Lower lobe of right lung (tissue), 2 donors: Measurements from ENCODE around the gene TESK1. TPM values are rescaled to one million over a fixed set of nuclear protein-coding genes. Genes with fewer than 3 reads are reported as not detected.
"Not testable (repeated sequence)": the region's sequence is repeated elsewhere in the genome, so short reads cannot be mapped to it uniquely, and the experiment has no call there.

Experiments used
- ATAC-seq, 2 donors: fragments of 200-7000 bp; cut with Tn5 transposase; one replicate each; pipeline ENCODE4 v1.9.1; 2020 to 2022; ENCODE audit warnings: mild to moderate bottlenecking in 2 of 2, moderate library complexity in 2 of 2
- DNase-seq: peaks from one replicate; pipeline ENCODE4 v3.0.0-alpha.2; 2020
- H3K27ac ChIP-seq: fragments of 200-600 bp; one replicate; pipeline ENCODE4 v1.8.0; 2022
- H3K27me3 ChIP-seq: fragments of 200-600 bp; one replicate; pipeline ENCODE4 v1.8.0; 2022; ENCODE audit warnings: low read depth
- H3K36me3 ChIP-seq: fragments of 200-600 bp; one replicate; pipeline ENCODE4 v1.8.0; 2022; ENCODE audit warnings: mild to moderate bottlenecking
- H3K4me1 ChIP-seq: fragments of 200-600 bp; one replicate; pipeline ENCODE4 v1.8.0; 2022
- H3K4me3 ChIP-seq: fragments of 200-600 bp; one replicate; pipeline ENCODE4 v1.8.0; 2022; ENCODE audit warnings: mild to moderate bottlenecking
- H3K9me3 ChIP-seq: fragments of 200-600 bp; one replicate; pipeline ENCODE4 v1.8.0; 2022
- intact Hi-C: fragments of 100-400 bp; cut with DNase I; formaldehyde crosslinking; loops from one replicate; pipeline ENCODE4 v1.11.0; 2022
- total RNA-seq: library from RNA; stranded (reverse); fragmentation: NEBNext Ultra II Directional; extraction: Animal tissue kit (Norgen Biotek cat#: 25700); gene quantifications from one replicate; pipeline ENCODE4 v1.2.1, GENCODE V29; 2021
- TF ChIP-seq, protein P1 (sequence below): fragments of 200-600 bp; IDR thresholded peaks from one replicate; pipeline ENCODE4 v1.8.0; 2022; ENCODE audit warnings: antibody characterized with exemption, mild to moderate bottlenecking
- donor health status: DM: no; HTN: yes; CAD: no; lungs with severe emphysema.

Gene TESK1
- total RNA-seq, 1 donor from 2014 or later = 44.0 TPM

DNA sequence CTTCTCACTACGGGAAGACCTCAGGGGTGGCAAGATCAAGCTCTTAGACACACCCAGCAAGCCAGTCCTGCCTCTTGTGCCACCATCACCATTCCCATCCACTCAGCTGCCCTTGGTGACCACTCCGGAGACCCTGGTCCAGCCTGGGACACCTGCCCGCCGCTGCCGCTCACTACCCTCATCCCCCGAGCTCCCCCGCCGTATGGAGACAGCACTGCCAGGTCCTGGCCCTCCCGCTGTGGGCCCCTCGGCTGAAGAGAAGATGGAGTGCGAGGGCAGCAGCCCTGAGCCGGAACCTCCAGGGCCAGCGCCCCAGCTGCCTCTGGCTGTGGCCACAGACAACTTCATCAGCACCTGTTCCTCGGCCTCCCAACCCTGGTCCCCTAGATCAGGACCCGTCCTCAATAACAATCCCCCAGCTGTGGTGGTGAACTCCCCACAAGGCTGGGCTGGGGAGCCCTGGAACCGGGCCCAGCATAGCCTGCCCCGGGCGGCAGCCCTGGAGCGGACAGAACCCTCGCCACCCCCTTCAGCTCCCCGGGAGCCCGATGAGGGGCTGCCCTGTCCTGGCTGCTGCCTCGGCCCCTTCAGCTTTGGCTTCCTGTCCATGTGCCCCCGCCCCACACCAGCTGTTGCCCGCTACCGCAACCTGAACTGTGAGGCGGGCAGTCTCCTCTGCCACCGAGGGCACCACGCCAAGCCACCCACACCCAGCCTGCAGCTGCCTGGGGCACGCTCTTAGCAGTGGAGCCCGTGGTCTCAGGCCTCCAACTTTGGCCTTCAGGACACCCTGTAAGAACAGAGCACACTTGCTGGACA lies 4.1 kb downstream of the TESK1 start:
- intact Hi-C loops = no loop called here
- peaks cover 19% of the 10 kb centered on the region for H3K4me1 ChIP-seq
- no peak overlapping the region for H3K27ac ChIP-seq
- DNase-seq = no peak
- H3K36me3 ChIP-seq = peaks cover 32% of the 10 kb centered on the region
- H3K9me3 ChIP-seq = no peaks in the 10 kb centered on the region
- no peak overlapping the region for H3K4me3 ChIP-seq
- ATAC-seq = no peak
- no peaks in the 10 kb centered on the region for H3K27me3 ChIP-seq
- TF ChIP-seq, protein P1, sequence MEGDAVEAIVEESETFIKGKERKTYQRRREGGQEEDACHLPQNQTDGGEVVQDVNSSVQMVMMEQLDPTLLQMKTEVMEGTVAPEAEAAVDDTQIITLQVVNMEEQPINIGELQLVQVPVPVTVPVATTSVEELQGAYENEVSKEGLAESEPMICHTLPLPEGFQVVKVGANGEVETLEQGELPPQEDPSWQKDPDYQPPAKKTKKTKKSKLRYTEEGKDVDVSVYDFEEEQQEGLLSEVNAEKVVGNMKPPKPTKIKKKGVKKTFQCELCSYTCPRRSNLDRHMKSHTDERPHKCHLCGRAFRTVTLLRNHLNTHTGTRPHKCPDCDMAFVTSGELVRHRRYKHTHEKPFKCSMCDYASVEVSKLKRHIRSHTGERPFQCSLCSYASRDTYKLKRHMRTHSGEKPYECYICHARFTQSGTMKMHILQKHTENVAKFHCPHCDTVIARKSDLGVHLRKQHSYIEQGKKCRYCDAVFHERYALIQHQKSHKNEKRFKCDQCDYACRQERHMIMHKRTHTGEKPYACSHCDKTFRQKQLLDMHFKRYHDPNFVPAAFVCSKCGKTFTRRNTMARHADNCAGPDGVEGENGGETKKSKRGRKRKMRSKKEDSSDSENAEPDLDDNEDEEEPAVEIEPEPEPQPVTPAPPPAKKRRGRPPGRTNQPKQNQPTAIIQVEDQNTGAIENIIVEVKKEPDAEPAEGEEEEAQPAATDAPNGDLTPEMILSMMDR = no peak

DNA sequence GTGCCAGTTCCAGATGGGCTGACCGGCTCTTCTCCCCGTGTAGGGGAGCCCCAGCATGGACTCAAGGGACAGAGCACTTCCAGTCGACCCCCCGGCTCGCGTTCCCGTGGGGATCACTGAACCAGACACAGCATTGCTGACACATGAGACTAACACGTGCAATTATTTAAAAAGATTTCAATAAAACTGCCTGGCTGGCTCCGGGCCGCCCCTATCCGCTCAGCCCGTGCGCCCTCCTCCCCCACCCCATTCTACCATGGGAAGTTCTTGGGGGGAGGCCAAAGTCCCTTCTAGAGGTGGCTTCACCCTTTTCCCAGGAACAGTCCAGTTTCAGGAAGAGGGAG lies 4.7 kb downstream of the TESK1 start:
- peaks cover 19% of the 10 kb centered on the region for H3K4me1 ChIP-seq
- no peak overlapping the region for H3K4me3 ChIP-seq
- H3K27ac ChIP-seq = no peak overlapping the region
- no peak for ATAC-seq
- TF ChIP-seq, protein P1 = no peak
- no peaks in the 10 kb centered on the region for H3K9me3 ChIP-seq
- intact Hi-C loops = no loop called here
- no peak for DNase-seq
- H3K27me3 ChIP-seq = no peaks in the 10 kb centered on the region
- peaks cover 32% of the 10 kb centered on the region for H3K36me3 ChIP-seq

DNA sequence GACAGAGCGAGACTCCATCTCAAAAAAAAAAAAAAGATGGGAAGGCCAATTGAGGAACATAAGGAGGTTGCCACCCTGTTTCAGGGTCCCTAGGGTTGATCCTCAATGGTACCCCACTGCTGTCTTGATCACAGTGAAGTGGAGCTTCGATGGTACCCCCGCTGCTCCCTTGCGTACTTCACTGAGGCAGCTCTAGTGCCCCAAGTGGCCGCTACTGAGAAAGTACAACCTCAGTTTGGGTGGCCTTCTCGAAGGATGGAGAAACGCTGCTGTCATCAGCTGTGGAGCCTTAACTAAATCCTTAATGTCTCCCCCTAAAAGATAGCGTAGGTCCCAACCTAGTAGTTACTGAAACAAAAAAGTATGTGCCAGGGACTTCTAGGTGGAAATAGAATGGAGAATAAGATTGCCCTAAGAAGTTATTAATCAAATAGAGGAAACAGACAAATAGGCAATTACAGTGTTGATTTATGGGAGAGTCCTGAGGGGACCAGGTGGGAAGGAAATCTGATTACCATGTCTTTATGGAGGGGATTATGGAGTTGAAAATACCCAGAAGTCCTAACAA lies 6.3 kb downstream of the TESK1 start:
- DNase-seq (no peak), ATAC-seq (peak; percentile 40 to 72)
- Histone ChIP-seq H3K4me1 (peaks cover 14% of the 10 kb centered on the region), H3K36me3 (peaks cover 32% of the 10 kb centered on the region), H3K27me3 (no peaks in the 10 kb centered on the region), H3K4me3 (no peak overlapping the region), H3K27ac (no peak overlapping the region), H3K9me3 (no peaks in the 10 kb centered on the region)
- intact Hi-C loops = no loop called here
- TF ChIP-seq, protein P1 = peak; percentile 60

DNA sequence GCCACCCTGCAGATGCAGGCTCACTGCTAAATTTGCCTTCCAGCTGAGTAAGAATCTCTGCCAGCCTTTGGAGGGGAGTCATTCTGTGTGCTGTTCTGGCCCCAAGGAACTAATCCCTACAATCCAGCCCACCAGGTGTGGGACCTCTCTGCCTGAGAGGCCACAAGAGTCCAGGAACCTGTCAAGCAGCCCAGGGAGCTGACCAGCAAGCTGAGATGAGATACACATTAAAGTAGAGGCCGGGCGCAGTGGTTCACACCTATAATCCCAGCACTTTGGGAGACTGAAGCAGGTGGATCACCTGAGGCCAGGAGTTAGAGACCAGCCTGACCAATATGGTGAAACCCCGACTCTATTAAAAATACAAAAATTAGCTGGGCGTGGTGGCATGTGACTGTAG lies 7.0 kb downstream of the TESK1 start:
- H3K4me1 ChIP-seq, intact Hi-C loops, H3K27ac ChIP-seq, ATAC-seq, H3K4me3 ChIP-seq, H3K9me3 ChIP-seq, DNase-seq, H3K27me3 ChIP-seq: not testable (repeated sequence)
- H3K36me3 ChIP-seq = peaks cover 31% of the 10 kb centered on the region

DNA sequence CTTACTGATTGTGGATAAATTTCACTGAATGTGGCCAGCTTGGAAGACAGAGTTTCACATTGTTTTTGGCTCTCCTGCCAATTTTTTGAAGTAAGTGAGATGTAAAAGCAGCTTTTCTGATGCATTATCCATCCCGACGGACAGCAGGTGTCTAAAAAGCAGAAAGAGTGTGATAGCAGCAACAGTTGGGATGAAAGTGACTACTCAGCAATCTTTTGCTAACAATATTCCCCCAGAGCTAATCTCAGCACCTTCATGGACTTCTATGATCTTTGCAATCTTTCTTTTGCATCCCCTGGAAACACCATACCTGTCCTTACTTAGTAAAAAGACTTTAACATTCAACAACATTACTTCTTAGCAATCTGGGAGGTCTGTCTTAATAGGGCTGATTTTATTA lies 7.8 kb downstream of the TESK1 start:
- no peaks in the 10 kb centered on the region for H3K9me3 ChIP-seq
- intact Hi-C loops = no loop called here
- TF ChIP-seq, protein P1 = no peak
- DNase-seq (no peak), ATAC-seq (no peak)
- no peak overlapping the region for H3K27ac ChIP-seq
- no peak overlapping the region for H3K4me3 ChIP-seq
- peaks cover 23% of the 10 kb centered on the region for H3K36me3 ChIP-seq
- H3K4me1 ChIP-seq = peaks cover 8% of the 10 kb centered on the region
- H3K27me3 ChIP-seq = no peaks in the 10 kb centered on the region

DNA sequence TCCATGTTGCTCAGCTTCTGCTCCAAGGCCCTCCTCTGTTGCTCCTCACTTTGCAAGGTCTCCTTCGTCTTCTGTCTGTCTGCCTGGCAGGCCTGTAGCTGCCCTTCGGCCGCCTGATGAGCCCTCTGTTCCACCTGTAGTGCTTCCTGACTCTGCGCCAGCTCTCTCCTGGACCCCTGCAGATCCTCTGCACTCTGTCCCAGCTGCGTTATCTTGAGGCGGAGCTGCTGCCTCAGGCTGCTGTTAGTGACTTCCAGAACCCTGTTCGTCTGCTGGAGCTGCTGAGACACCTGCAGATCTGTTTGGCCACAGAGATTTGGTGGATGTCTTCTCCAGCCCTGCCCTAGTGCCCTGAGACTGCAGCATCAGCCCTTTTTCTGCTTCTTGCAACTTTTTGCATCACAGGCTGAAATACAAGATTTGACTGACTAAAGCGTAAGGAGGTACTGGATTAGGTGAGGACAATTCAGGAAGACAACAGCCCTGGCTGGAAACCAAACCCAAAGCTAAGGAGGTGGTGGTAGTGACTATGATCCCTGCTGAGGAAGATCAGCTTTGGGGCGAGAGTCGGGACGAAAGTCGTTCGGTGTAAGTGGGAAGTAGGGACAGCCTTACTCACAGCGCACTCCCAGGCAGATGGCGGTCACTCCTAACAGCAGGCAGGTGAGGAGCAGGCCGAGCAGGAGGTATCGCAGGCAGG lies 11.1 kb downstream of the TESK1 start:
- Histone ChIP-seq H3K27ac (no peak overlapping the region), H3K4me3 (no peak overlapping the region), H3K36me3 (no peaks in the 10 kb centered on the region), H3K9me3 (no peaks in the 10 kb centered on the region), H3K27me3 (no peaks in the 10 kb centered on the region), H3K4me1 (peaks cover 24% of the 10 kb centered on the region)
- intact Hi-C loops = no loop called here
- TF ChIP-seq, protein P1 = no peak
- ATAC-seq (no peak), DNase-seq (no peak)
